HG02870 (cell line): ENCODE data around the gene GLO1.
A peak's percentile ranks its signal among the peaks of the same experiment; 100 is the strongest.

ENCODE experiments used
- ATAC-seq: cut with Tn5 transposase; IDR thresholded peaks from one replicate; pipeline ENCODE4 v1.9.1; 2021; ENCODE audit warnings: mild to moderate bottlenecking, moderate library complexity; ENCODE audit not compliant: unreplicated experiment

The GLO1 gene

DNA sequence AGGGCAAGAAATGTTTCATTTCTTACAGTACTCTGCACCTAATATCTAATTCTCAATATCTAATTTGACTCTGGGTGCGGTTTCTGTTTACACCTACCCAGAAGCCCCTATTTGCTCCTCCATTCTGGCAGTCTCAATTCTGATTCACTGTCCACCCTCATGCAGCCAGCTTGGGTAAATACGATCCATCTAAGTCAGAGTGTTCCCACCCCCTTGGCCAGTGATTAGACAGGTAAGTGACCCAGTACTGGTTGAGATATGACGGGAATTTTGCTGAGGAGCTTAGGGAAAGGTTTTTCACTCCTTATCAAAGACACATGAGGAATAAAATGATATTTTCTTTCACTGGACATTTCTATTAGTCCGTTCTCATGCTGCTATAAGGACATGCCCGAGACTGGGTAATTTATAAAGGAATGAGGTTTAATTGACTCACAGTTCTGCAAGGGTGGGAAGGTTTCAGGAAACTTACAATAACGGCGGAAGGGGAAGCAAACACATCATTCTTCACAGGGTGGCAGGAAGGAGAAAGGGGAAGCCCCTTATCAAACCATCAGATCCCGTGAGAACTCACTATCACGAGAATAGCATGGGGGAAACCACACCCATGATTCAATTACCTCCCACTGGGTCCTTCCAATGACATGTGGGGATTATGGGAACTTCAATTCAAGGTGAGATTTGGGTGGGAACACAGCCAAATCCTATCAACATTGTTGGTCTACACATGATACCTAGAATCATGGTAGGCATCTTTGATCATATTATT, 29.4 kb downstream of the GLO1 start:
- ATAC-seq = no peak

DNA sequence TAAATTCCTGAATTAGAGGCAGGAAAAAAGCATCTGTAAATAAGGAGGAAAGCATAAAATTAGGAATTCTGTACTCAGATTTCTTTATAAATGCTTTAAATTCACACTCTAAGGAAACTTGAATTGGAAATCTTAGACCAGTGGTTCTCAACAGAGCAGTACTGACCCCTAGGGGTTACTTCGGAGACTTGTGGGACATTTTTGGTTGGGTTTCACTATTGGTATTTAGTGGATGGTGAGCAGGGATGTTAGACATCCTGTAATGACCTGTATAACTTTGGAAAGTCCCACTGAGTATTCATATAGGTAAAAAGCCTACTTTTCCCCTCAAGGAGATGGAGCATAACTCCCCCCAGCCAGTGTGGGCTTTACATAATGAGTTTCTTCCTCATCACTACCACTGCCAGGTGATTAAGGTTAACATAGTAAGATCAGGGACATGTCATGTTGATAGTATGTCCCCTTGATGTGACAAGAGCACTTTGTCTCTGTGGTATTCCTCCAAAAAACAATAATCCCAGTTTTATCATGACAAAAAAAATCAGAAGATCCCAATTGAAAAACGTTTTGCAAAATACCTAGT, 31.0 kb downstream of the GLO1 start:
- peak; percentile 71 for ATAC-seq

DNA sequence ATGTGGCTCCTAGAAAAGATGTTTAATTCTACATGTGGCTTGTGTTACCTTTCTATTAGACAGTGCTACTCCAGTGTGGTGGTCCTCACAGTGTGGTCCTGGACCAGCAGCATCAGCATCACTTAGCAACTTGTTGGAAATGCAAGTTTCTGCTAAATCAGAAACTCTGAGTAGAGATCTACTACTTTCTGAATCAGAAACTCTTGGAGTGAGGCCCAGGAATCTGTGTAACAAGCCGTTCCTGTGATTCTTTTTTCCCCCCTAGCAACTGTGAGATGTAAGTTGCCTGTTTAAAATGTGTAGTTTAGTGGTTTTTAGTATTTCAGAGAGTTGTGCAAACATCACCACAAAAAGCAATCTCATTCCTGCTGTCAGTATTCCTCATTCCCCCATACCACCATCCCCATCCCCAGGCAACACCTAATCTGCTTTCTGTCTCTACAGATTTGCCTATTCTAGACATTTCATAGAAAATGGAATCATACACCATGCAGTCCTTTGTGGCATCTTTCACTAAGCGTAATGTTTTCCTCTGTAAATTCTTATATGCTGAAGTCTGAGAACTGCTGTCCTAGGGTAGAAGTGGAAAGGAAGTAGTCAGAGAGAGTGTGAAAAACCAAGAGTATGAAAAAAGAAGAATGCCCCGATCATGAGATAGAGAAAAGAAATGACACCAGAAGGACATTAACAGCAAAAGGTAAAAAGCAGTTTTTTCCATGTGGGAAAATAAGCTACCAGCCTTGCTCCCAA, 44.4 kb downstream of the GLO1 start:
- ATAC-seq = no peak

DNA sequence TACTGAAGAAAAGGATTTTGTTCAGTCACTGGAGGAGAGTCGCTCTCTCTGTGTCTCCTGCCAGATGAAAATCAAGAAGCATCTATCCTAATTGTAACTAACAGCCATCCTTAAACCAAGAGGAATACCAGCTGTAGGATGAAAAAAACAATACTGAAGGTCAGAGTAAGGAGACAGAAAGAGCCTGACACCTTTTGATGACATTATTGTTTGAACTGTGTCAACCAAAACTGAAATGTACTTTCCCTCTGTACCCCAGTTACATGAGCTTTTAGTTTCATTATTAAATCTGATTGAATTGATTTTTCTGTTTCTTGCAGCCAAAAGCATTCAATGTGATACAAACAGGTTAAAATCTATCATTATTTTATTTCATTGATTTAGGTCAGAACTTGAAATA, 46.0 kb downstream of the GLO1 start:
- no peak for ATAC-seq

DNA sequence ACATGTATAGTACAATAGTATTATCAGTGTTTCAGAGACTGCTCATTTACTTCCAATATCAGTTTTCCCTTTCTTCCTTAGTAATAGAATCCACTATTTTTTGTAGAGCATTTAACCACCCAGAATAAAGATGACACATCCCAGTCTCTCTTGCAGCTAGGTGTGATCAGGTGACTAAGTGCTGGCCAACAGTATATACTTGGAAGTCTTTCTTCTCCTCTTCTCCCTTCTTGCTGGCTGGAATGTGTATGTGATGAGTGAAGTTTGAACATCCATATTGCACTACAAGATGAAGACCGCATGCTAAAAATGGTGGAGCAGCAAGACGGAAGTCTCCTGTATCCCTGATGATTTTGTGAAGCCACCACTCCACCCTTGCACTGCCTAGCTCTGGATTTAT, 48.7 kb downstream of the GLO1 start:
- no peak for ATAC-seq

DNA sequence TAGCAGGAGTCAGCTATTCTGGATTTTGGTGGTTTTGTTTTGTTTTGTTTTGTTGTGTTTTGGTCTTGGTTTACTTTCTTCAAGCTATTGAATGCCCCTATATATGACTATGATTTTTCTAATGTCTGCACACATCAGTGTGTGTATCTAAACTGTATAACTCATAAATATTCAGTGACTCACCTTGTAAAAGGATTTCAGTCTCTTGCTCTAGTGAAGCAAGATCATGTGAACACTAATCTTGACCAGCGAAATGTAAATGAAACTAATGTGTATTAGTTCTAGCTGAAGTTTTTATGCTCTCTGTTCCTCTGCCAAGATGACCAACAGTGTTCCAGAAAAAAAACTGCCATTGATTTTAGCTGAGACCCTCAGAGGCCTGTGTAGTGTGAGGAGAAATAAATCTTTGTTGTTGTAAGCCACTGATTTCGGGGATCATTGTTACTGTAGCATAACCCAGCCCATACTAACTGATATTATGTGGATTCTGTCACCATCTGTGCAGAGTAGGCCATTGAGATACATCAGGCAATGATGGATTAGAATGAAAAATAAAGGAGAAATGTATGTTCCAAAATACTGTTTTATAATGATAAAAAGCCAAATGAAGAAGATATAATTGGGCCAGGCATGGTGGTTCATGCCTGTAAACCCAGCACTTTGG, 51.7 kb downstream of the GLO1 start:
- no peak for ATAC-seq

DNA sequence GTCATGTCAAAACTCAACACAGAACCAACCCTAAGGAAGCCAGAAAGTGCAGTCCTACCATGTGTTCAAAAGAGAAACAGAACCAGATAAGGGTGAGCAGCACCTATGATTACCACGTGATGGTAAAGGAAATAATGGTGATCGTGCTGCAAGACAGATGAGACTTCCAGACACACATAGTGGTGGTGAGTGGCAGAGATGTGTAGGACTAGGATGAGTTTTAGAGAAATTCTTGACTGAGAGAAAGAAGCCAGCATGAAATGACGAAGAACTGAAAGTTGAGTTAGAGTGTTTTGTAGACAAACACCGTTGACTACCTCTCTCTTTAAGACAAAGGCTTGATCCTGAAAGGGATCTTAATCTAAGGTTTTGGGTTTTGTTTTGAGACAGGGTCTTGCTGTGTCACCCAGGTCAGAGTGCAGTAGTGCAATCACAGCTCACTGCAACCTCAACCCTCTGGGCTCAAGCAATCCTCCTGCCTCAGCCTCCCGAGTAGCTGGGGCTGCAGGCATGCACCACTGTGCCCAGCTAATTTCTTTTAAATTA, 52.7 kb downstream of the GLO1 start:
- ATAC-seq = no peak

DNA sequence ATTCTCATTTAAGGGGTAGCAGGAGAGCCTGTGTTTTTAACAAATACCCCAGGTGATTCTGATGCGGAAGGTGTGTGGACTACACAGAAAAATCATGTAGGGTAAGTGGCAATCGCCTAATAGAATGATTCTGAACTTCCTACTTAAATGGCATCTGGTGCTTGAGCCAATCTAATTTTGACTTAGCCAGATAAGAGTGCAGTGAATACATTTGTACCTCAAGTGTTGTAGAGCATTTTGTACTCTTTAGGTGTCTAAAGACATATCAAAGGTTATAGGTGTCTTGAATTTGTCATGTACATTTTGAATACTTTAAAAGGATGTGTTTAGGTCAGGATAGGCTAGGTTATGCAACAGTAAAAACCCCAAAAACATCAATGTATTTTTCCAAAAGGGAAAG, 53.2 kb downstream of the GLO1 start:
- ATAC-seq = no peak

DNA sequence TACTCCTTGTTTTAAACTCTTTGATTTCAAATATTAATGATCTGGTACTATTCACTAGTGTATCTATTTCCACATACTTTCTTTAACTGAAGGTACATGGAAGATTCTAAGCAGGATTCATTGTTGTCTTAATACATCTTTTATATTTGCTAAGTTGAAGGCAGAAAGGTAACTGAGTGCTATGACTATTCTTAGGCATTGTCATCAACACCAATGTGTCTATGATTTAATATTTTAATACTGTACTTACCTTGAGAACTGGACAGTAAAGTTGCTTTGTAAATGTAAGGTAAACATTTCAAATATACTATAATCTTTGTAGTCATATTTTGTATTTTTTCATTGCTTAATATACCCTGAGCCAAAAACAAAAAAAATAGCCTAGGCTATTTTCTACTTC, 54.3 kb downstream of the GLO1 start:
- ATAC-seq = no peak

DNA sequence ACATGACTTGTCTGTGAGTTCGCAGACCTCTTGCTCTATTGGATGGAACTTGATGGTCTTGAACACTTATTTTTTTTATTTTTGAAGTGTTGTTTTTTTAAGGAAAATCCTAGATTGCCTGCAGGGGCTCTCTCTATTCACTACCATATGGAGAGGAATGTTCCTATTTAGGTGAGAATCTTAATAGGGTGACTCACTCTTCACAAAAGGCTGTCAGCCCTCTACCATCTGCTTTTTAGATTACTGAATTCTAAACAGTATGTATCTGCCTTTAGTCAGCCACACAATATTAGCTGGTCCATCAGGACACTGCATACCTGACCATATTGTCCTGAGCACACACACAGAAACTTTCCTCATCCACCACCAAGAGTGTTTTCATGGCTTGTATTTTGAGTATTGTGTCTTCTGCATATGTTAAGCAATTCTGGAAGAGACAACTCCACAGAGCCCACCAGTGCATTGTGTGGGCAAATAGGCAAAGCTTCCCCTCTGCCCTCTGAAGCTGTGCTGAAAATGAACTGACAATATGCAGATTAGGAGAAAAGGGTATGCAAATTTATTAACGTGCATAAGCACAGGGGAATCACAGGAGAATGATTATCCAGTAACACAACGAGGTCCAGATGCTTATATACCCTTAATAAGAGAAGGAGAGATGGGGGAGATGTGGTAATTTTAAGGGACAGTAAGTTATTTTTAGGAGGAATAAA, 56.6 kb downstream of the GLO1 start:
- no peak for ATAC-seq

DNA sequence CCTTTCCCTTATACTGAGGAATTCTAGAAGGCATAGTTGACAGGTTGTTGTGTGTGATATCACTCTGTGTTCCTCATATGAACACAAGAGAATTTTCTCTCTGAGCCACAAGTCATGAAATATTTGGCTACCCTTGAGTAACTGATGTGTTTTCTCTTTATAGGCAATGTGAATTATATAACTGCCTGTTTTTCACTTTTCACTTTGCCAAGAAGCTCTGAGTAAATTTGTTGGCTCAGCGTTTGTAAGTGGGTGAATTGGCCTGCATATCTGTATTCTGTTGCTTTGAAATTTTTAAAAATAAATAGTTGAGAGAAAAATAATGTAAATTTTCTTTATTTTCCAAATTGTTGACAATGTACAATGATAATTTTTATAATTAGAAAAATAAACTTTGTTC, 58.0 kb downstream of the GLO1 start:
- ATAC-seq = no peak

DNA sequence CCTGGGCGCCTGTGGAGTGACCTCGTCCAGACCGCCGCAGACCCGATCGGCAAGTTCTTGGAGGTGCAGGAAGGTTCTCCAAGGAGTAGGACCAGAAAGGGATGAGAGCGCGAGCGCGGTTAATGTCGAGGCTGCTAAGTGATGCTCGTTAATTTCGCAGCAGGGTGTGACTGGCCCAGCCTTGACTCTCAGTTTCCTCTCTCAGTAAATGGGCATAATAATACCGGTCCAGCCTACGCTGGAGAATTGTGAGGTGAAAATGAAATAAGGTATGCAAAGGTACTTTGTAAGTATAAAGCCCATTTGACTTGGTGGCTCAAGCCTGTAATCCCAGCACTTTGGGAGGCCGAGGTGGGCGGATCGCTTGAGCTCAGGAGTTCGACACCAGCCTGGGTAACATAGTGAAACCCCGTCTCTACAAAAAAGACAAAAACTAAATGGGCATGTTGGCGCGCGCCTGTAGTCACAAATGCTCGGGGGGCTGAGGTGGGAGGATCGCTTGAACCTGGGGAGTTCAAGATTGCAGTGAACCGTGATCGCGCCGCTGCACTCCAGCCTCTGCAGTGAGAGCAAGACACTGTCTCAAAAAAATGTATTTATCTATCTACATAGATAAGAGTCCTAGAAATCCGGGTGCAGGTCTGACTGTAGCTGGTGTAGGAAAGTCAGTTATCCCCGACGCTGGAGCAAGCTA, 62.6 kb downstream of the GLO1 start:
- peak; percentile 13 for ATAC-seq

DNA sequence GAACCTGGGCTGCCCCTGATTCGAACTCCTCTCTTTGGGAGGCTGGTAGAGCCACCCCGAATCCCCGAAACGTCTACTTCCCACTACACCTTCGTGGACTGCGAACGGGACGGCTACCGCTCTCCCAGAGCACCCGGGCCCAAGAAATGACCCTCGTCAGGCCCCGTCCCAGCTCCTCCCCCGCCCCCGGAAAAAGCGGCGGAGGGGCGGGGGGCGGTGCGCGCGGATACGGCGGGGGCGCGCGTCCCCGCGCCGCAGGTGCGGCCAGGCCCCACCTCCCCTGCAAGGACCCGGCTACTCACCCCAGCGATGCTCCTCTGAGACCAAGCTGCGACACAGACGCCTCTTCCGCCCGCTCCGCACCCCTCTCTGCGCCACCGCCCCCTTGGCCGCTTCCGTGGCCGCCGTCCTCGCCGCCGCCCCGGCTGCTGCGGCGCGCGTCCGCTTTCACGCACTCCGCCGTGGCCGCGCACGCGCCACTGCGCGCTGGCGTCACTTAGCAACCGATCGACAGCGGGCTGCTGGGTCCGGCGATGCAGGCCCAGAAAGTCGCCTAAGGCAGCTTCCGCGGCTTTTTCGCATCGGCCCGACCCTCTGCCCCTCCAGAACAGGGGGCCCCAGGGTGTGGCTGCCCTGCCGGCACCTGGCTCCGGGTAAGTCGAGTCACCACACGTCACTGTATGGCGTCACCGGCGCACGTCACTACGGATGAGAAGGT, 63.3 kb downstream of the GLO1 start, which contains the start of gene BTBD9:
TSS of gene BTBD9 (minus strand) at position 432 of the 718 bp plus-strand sequence.
- peak; percentile 67 for ATAC-seq

DNA sequence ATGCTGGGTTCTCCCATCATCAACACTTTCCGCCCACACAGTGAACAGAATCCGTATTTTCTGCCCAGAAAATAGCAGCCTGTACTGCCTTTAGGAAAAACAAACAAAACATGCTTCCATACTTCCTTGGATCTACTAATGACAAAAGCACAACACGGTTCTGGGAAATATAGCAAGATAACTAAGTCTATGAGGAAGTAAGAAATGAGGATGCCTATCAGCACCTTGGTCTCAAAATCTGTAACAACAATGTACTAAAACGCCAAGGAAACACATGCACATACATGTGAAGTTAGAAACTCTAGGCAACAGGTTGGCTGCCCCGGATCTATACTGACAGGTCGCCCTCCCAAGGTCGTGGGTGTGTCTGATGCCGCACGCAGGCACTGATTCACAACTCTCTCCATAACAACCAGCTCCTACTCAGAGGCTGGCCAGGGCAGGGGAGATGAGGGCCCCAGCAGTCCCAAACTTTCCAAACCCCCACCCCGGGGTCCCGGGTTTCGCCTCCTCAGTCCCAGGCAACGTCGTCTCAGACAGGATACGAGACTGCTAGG, 63.9 kb downstream of the GLO1 start:
- ATAC-seq = peak; percentile 23

DNA sequence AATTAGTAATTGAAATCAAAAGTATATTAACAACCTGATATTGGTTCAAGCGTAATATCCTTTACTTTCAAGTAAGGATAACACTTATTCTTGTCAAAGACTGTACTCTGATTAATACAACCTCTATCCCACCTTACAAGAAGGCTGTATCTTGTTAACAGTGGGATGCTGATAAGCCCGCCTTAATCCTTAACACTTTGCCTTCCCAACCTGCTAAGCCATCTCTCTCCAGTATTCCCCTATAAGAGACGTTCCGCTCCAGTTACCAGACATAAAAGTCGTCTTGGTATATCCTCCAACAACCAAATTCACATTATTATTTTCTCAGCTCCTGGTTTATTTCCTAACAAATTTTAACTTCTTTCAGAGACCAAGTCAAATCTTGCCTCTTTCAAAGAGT, 65.2 kb downstream of the GLO1 start:
- no peak for ATAC-seq

DNA sequence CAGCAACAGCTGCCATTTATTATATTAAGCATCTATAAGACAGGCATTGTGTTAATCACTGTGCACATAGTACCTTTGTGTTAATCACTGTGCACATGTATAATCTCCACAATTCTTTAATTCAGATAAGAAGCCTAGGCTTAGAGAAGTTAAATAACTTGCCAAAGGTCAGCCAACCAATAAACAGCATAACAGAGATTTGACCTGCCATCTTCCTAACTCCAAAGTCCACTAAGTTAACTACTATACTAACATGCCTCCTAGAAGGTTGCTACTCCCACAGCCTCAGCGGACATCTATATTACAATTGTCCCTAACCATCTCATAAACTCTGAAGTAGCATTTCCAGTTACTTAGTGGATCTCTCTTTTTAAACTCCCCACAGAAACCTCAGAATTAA, 66.9 kb downstream of the GLO1 start:
- no peak for ATAC-seq

DNA sequence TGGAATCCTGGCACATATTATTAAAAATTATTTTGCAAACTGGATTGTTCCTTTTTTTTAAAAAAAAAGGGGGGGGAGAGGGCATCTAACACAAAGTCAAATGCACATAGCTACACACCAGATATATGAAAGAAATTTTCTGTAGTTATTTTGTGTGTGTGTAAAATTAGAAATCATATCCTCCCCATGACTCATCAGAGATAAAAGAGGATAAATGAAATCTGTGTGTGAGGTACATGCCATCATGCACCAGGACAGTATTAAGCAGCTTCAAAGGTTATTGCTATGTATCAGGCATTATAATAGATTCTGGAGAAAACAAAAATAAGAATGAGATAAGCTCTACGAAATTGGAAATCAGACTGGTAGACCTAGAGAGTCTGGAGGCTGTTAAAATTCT, 68.4 kb downstream of the GLO1 start:
- ATAC-seq = no peak

DNA sequence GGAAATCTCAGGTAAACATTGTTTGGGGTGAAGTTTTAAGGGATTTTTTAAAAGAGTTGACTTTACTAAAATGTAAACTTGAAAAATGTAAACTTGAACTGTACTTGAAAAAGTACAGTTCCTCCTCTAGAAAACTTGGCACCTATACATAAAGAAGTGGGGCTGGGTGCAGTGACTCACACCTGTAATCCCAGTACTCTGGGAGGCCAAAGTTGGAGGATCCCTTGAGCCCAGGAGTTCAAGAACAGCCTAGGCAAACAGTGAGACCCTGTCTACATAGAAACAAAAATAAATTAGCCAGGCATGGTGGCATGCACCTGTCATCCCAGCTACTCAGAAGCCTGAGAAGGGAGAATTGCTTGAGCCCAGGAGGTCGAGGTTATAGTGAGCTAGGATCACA, 70.5 kb downstream of the GLO1 start:
- no peak for ATAC-seq

DNA sequence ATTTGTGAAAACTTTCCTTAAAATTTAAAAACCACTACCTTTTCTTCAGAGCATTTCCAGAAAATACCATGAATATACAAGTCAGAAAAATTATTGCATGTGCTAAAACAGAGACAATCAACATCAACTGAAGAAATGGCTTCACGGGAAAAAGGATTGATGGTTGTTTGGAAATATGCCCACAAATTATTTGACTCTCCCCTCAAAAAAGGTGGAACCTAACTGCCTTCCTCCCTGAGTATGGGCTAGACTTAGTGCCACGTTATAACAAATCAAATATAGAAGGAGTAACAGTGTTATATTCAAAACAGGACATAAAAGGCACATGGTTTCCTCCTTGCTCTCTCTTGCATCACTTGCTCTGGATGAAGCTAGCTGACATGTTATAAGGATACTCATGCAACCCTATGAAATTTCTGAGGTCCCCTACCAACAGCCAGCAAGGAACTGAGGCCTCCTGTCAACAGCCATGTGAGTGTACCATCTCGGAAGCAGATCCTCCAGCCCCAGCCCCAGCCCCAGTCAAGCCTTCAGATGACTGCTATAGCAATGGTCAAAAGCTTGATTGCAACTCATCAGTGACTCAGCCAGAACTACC, 71.7 kb downstream of the GLO1 start:
- ATAC-seq = no peak
